Sigmoid colon (tissue), 7 donors: ENCODE results near the gene CUX1. TPM values are rescaled to one million over a fixed set of nuclear protein-coding genes. Genes with fewer than 3 reads are reported as not detected.
"Not testable (repeated sequence)": the region's sequence is repeated elsewhere in the genome, so short reads cannot be mapped to it uniquely, and the experiment has no call there.

Source experiments
- DNase-seq: peaks from one replicate; pipeline ENCODE4 v3.0.0-alpha.2; 2019
- H3K27ac ChIP-seq, 4 donors: fragments of 200-600 bp; sonication (generic); one replicate each; pipeline ENCODE4 v1.5.1; 2016 to 2019; ENCODE audit warnings: mild to moderate bottlenecking in 1 of 4
- H3K27me3 ChIP-seq, 3 donors: fragments of 200-600 bp; sonication (generic); one replicate each; pipeline ENCODE4 v1.5.1; 2019; ENCODE audit warnings: mild to moderate bottlenecking in 1 of 3
- H3K36me3 ChIP-seq, 4 donors: fragments of 200-600 bp; sonication (generic); one replicate each; pipeline ENCODE4 v1.5.1; 2016 to 2019
- H3K4me1 ChIP-seq, 4 donors: fragments of 200-600 bp; sonication (generic); one replicate each; pipeline ENCODE4 v1.5.1; 2017 to 2019
- H3K4me3 ChIP-seq, 4 donors: fragments of 200-600 bp; sonication (generic); one replicate each; pipeline ENCODE4 v1.5.1; 2017 to 2019; ENCODE audit warnings: mild to moderate bottlenecking in 2 of 4, moderate library complexity in 1 of 4
- H3K9me3 ChIP-seq, 4 donors: fragments of 200-600 bp in 3 of 4; sonication (generic) in 3 of 4; one replicate each; pipeline versions ENCODE4 v1.5.1 to v1.6.1; 2013 to 2019
- CTCF ChIP-seq, 4 experiments: fragments of 450-650 bp in 3 of 4; fragments of 200-600 bp in 1 of 4; IDR thresholded peaks; one replicate each; pipeline ENCODE4 v1.5.1; 2016 to 2019; ENCODE audit warnings: antibody characterized with exemption in 4 of 4, mild to moderate bottlenecking in 3 of 4, moderate library complexity in 2 of 4
- EP300 ChIP-seq, 4 donors: sonication (generic); formaldehyde crosslinking; IDR thresholded peaks; one replicate each; pipeline ENCODE4 v1.6.1; 2017; ENCODE audit warnings: antibody characterized with exemption in 4 of 4
- POLR2A ChIP-seq, 2 donors: fragments of 450-650 bp; IDR thresholded peaks; one replicate each; pipeline ENCODE4 v1.6.1; 2016; ENCODE audit warnings: antibody characterized with exemption in 2 of 2, mild to moderate bottlenecking in 2 of 2, moderate library complexity in 2 of 2
- POLR2AphosphoS5 ChIP-seq, 4 donors: sonication (generic); formaldehyde crosslinking; IDR thresholded peaks; one replicate each; pipeline ENCODE4 v1.6.1; 2017; ENCODE audit warnings: antibody characterized with exemption in 4 of 4
- WGBS, 2 donors: extraction: QIAGEN DNeasy Blood & Tissue Kit; methylation state at CpG; one replicate each; pipeline ENCODE4 v1.1.7; 2013; 5-methylcytosine and 5-hydroxymethylcytosine counted together
- intact Hi-C: fragments of 100-400 bp; cut with DNase I; formaldehyde crosslinking; loops from one replicate; pipeline ENCODE4 v1.15.1; 2023
- polyA plus RNA-seq, 3 donors: library from polyadenylated mRNA; stranded (reverse); fragments of 200-250 nt; gene quantifications; one replicate each; pipeline ENCODE4 v1.2.3, GENCODE V29; 2013
- total RNA-seq, 4 donors: library from RNA; depleted of rRNA; stranded (reverse); fragments of >200 nt; gene quantifications; one replicate each; pipeline ENCODE4 v1.1.0, GENCODE V29; 2016
- donor health status: healthy with polysubstance abuse.
- donor health status: Bipolar disorder and iron deficiency.
- donor health status: healthy.

CUX1 gene
- total and polyA plus RNA-seq, 7 donors = 46.7 to 127 (median 49.9) TPM

GRCh38 chr7:102006695-102007094 lies 189.3 kb downstream of the CUX1 start:
- Histone ChIP-seq H3K27me3 (no peaks in the 10 kb centered on the region), H3K4me1 (peaks cover 0 to 33% (median 15%) of the 10 kb centered on the region in 4 donors), H3K36me3 (no peaks in the 10 kb centered on the region), H3K9me3 (no peaks in the 10 kb centered on the region), H3K27ac (no peak overlapping the region), H3K4me3 (no peak overlapping the region)
- no peak for DNase-seq
- intact Hi-C loops = no loop called here
- TF ChIP-seq POLR2AphosphoS5 (IDR thresholded peaks at IDR 0.05) (no peak), CTCF (IDR thresholded peaks at IDR 0.05) (no peak), EP300 (IDR thresholded peaks at IDR 0.05) (no peak), POLR2A (IDR thresholded peaks at IDR 0.05) (no peak)
- WGBS, 2 donors = 97 to 98% methylated on average over 15 of the region's 15 CpGs

- Histone ChIP-seq H3K4me1 (peaks cover 0 to 44% (median 30%) of the 10 kb centered on the region in 4 donors), H3K27me3 (no peaks in the 10 kb centered on the region), H3K36me3 (no peaks in the 10 kb centered on the region), H3K4me3 (no peak overlapping the region), H3K9me3 (no peaks in the 10 kb centered on the region), H3K27ac (peak overlapping the region in 1 of 4 donors; percentile 49)
- WGBS, 2 donors = 42 to 82% methylated on average over 12 of the region's 12 CpGs
- no peak for DNase-seq
- intact Hi-C loops = no loop called here
- no peak for TF ChIP-seq CTCF (IDR thresholded peaks at IDR 0.05)
- no peak for TF ChIP-seq POLR2A (IDR thresholded peaks at IDR 0.05)
Measured at GRCh38 chr7:102008535-102009262, 191.3 kb downstream of the CUX1 start.

GRCh38 chr7:102009628-102010027 lies 192.2 kb downstream of the CUX1 start:
- peaks cover 0 to 38% (median 27%) of the 10 kb centered on the region in 4 donors for H3K4me1 ChIP-seq
- H3K36me3 ChIP-seq = no peaks in the 10 kb centered on the region
- 83 to 84% methylated on average over 5 of the region's 5 CpGs for WGBS, 2 donors
- no peak for DNase-seq
- H3K27me3 ChIP-seq = no peaks in the 10 kb centered on the region
- TF ChIP-seq EP300 (IDR thresholded peaks at IDR 0.05) (no peak), CTCF (IDR thresholded peaks at IDR 0.05) (no peak), POLR2AphosphoS5 (IDR thresholded peaks at IDR 0.05) (no peak), POLR2A (IDR thresholded peaks at IDR 0.05) (no peak)
- H3K4me3 ChIP-seq = no peak overlapping the region
- H3K27ac ChIP-seq = peak overlapping the region in 3 of 4 donors; percentile 4 to 49 (median 31)
- no peaks in the 10 kb centered on the region for H3K9me3 ChIP-seq
- intact Hi-C loops = no loop called here

- Histone ChIP-seq H3K4me1 (peaks cover 0 to 35% (median 26%) of the 10 kb centered on the region in 4 donors), H3K27ac (peak overlapping the region in 2 of 4 donors; percentile 12 to 59)
- WGBS, 2 donors = 96% methylated on average over 13 of the region's 13 CpGs
- H3K27me3 ChIP-seq, H3K4me3 ChIP-seq, DNase-seq, H3K36me3 ChIP-seq, H3K9me3 ChIP-seq, intact Hi-C loops: not testable (repeated sequence)
Measured at GRCh38 chr7:102012112-102012830, 194.8 kb downstream of the CUX1 start.

GRCh38 chr7:102012941-102013461 lies 195.6 kb downstream of the CUX1 start:
- peak overlapping the region in 2 of 4 donors; percentile 12 to 59 for H3K27ac ChIP-seq

More at GRCh38 chr7:102012941-102013461, 195.6 kb downstream of the CUX1 start:
- TF ChIP-seq POLR2A (IDR thresholded peaks at IDR 0.05) = no peak
- no peak for TF ChIP-seq EP300 (IDR thresholded peaks at IDR 0.05)
- no peak for TF ChIP-seq POLR2AphosphoS5 (IDR thresholded peaks at IDR 0.05)
- no peak for TF ChIP-seq CTCF (IDR thresholded peaks at IDR 0.05)
- H3K27me3 ChIP-seq = no peaks in the 10 kb centered on the region
- 64 to 74% methylated on average over 9 of the region's 9 CpGs for WGBS, 2 donors
- intact Hi-C loops = no loop called here
- DNase-seq = no peak
- no peak overlapping the region for H3K4me3 ChIP-seq
- peaks cover 0 to 35% (median 26%) of the 10 kb centered on the region in 4 donors for H3K4me1 ChIP-seq
- no peaks in the 10 kb centered on the region for H3K36me3 ChIP-seq
- H3K9me3 ChIP-seq = no peaks in the 10 kb centered on the region
